Stimulated activated naive CD4-positive, alpha-beta T cell (primary cell): Measurements from ENCODE around the gene CD247.

Experiments used
- DNase-seq, 6 experiments: peaks; one replicate each; lab custom pipeline; 2025; lab: John Stamatoyannopoulos, UW

CD247 gene

GRCh38 chr1:167463080-167463479 lies 55.2 kb downstream of the CD247 start:
- no peak for DNase-seq

DNA sequence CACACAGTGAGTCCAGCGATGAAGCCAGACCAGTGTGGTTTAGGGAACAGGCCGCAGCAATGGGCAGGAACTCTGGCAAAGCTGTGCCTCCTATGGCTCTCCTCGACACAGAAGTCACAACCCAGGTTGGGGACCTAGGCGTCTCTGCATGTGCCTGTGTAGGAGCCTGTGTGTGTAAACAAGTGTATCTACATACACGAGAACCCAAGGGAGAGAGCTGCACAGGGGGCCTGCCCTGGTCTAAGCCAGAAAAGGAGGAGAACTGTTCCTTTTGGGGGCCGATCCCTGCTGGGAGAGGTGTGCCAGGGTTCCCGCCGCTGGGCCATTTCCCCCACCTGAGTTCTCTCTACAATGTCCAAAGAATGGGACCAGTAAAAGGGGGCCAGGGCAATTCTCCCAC lies 56.0 kb downstream of the CD247 start:
- no peak for DNase-seq

DNA sequence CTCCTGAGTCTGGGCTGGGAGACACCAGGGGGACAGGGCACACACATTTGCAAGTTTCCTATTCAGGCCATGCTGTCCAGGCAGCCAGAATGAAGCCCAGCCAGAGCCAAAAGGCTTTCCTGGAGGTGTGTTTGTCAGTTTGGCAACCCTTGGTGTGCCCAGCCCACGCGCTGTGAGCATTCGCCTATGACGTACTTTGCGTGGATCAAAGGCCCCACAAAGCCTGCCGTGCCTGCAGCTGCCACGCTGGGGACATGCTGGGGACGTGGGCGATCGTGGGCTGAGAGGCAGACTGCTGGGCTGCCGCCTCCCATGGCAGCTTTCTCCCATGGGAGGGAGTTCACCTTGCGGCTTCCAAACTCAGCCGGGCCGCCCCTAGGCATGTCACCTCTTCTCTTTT lies 57.5 kb downstream of the CD247 start:
- peak; percentile 64 to 83 (median 78) for DNase-seq

DNA sequence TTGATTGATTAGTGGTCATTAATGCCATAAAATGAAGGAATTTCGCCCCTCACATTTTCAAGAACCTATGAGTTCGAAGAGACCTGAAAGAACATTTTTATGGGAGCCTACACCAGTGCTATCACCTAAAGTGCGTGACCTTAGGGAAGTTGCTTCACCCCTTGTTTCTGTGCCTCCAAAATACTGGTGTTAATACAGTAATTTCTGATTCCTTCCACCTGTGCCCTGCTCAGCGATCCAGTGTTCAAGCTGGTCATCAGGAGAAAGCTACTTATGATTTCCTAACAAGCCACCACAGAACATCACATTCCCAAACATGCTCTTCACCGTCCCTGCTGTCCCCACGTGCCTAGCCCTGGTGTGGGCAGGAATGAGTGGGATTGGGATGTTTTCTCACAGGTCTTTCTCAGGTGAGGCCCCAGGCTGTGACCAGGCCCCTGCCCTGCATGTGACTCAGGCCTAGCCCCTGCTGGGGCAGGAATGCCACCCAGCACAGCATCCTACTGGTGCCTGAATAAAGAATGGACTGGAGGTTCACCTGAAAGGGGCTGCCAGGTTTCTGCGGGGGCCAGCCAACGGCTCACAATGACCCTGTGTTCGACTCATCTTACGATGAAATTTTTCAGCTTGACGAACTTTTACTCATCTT lies 60.3 kb downstream of the CD247 start:
- no peak for DNase-seq

DNA sequence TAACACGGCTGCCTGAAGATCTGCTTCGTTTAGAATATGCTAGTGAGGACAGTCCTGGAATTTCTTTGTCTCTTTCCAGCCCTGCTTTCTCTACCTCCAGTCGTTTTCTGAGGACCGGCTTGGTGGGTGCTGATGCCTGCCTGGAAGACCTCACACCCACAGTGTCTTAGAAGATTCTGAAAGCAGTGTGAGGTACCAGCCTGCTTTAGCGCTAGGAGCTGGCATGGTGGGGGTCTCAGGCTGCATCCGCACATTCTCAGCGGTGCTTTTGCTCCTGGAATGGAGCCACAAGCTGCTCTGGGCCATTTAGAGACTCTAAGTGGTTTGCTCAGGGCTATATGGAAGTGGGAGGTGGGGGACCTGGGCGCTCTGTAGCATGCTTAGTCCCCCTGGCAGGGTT lies 61.4 kb downstream of the CD247 start:
- no peak for DNase-seq

- DNase-seq, result peak in 2 of 6 experiments; percentile 14 to 24
These were observed 61.8 kb downstream of the CD247 start for GRCh38 chr1:167456524-167456923.

DNA sequence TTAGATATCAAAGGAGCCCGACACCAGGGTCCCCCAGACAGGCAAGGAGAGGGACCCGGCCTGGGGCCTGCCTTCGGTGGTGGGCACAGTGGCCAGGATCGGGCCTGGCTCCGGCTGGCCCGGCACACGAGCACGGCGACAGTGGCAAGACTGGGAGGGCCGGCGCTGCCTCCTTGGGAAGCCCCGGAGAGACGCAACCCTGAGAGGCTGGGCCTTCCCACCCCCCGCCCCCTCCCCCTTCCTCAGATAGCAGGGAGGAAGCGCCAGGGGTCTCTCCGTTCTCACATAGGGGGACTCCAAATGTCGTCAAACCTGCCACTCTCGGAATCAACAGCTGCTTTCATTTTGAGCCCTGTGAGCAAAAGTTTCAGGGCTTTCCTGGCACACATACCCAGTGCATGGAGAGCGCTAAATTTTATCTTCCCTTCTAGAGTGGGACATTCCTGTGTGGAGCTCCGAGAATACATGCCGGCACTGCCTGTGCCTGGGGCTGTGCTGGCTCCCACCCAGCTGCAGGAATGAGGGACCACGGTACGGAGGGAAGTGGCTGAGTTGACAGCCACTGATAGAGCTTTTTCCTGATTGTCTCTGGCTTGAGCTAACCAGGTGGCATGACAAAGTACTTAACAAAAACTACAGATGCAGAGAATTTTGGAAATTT lies 62.4 kb downstream of the CD247 start:
- peak; percentile 62 to 81 (median 70) for DNase-seq

GRCh38 chr1:167454894-167455785 lies 63.2 kb downstream of the CD247 start:
- peak; percentile 74 to 83 (median 80) for DNase-seq

GRCh38 chr1:167454304-167454893 lies 63.9 kb downstream of the CD247 start:
- peak in 5 of 6 experiments; percentile 27 to 59 (median 40) for DNase-seq

GRCh38 chr1:167453123-167453522 lies 65.2 kb downstream of the CD247 start:
- DNase-seq, result peak in 2 of 6 experiments; percentile 20 to 41

DNA sequence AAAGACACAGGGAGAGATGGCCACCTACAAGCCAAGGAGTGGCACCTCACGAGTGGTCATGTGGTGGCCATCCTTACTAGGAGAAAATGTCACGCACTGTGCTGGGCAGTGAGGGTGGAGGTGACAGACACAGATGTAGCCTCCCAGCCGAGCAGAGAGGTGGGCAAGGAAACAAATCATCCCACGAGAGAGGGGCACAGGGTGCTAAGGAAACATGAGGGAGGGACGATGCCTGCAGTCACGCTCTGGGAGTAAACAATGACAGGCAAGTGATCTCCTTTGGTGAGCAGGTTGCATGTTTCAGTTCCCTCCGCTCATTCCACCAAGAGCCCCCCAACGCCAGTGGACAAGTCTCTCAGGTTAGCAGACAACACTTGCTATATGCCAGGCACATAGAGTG lies 65.8 kb downstream of the CD247 start:
- DNase-seq, result no peak

DNA sequence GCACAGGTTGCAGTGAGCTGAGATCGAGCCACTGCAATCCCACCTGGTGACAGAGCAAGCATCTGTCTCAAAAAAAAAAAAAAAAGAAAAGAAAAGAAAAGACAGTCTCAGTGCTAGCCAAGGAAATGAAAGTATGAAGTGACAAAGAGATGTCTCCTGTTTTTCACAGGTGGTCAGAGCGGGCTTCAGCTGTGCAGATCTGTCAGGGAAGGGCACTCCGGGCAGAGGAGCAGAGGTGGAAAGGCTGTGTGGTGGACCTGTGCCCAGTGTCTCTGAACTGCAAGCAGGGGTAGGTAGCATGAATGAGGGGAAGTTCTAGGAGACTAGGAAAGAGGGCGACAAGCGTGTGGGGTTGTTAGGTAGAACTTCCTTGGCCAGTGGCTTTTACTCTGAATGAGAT lies 67.5 kb downstream of the CD247 start:
- peak in 3 of 6 experiments; percentile 18 to 30 (median 19) for DNase-seq

- peak; percentile 67 to 85 (median 77) for DNase-seq
These were observed 70.7 kb downstream of the CD247 start for GRCh38 chr1:167447521-167448136.

DNA sequence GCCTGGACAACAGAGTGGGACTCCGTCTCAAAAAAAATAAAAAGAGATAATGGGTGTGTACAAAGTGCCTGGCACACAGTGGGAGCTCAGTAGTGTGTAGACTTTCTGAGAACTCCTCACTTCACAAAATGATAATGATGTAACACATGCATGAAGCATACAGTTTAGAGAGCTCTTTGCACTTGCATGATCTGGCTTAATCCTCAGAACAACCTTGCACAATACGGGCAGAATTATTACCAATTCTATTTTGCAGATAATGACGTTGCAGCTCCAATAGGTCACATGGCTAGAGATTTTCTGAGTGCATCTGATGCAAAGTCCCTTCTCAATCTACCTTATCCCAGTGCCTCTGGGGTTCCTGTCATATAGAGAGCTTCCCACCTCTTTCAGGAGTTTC lies 71.4 kb downstream of the CD247 start:
- no peak for DNase-seq

DNA sequence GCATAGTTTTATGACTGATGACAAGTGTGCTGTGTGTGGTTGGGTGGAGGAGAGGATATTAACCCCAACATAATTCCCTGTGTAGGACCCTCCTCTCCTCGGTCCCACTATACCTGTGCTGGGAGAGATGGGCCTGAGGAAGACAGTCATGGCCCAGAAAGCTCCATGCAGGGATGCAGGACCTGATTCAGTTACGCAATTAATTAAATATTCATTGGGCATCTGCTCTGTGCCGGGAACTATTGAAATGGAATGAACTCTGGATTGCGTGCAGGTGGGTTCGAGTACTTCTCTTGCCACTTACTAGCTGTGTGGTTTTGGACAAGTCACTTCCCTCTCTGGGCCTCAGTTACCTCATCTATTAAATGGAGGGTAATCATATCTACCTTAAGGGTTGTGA lies 74.6 kb downstream of the CD247 start:
- DNase-seq, result no peak

DNA sequence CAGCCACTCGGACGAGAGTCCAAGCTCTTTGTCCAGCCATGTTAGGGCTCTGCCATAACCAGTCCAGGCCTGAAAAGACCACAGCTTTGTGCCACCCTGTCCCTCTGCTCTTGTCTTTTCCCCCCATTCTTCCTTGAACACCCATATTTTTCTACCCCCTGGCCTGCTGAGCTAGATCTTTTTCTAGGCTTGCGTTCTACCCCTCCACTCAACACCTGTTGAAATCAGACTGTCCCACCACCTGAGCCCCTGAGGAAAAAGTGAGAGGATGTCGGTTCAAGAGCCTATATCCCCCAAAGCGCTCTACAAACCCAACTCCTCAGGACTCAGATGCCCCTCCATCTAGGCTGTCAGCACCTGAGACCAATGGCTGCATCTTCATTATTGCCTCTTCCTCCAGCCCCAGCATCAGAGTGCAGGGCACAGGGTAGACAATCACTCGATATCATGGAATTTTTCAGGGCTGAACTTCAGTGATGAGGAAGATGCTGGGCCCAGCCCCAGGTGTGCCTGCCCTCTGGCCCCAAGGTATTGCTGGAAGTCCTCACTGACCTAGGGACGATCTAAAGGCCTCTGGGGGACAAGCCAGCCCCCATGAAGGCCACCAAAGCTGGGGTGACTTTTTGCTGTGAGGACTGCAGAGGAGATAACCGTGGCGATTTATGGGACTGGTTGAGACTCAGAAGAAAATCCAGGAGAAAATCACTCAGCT lies 75.3 kb downstream of the CD247 start:
- DNase-seq, result no peak

DNA sequence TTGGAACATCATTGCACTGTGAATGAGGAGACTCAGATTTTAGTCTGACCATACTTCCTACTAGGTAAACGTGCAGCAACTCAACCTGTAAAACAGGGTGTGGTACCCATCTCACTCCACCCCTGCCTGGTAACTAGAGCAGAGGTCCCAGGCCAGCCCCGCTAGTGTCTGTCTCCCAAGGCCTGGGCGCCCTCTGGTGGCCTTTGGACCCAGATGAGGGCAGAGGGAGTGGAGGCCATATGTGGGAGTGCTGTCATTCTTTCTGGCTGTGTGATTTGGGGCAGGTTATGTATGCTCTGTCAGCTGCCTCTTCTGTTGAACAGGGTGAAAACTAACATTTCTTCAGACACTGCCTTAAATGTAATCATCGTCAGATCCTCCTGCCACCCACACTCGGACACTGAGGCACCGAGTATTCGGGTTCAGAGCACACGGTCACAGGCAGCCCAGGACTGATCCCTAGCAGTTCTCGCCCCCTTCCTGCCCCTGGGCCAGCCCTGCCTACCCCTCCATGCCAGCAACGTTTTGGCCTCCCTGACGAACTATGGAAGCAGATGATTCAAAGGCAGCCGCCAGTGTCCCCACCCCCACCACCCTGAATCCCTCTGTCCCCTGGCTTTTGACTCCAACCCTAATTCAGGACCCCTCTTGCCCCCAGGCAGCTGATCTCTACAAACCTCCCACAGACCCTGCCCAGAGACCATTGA lies 76.0 kb downstream of the CD247 start:
- peak; percentile 74 to 87 (median 82) for DNase-seq

GRCh38 chr1:167441222-167441621 lies 77.1 kb downstream of the CD247 start:
- no peak for DNase-seq

GRCh38 chr1:167440776-167441175 lies 77.6 kb downstream of the CD247 start:
- no peak for DNase-seq

GRCh38 chr1:167440345-167440744 lies 78.0 kb downstream of the CD247 start:
- no peak for DNase-seq
